Liver (tissue), 3 donors: ENCODE measurements around the gene RARA.

ENCODE experiments used
- CTCF ChIP-seq: fragments of 150-350 bp; IDR thresholded peaks from 2 replicates; pipeline ENCODE4 v1.5.1; 2017; ENCODE audit warnings: improper control_type of control experiment, low read depth, low read length; ENCODE audit not compliant: missing input control
- EGR1 ChIP-seq, 2 donors: IDR thresholded peaks; 2 replicates each; pipeline ENCODE4 v1.6.1; 2016 to 2018; ENCODE audit warnings: antibody characterized with exemption in 2 of 2, low read depth in 2 of 2
- GABPA ChIP-seq, 2 donors: IDR thresholded peaks in 1 of 2; conservative IDR thresholded peaks in 1 of 2; 2 replicates each; pipeline ENCODE4 v1.6.1; 2016; ENCODE audit warnings: antibody characterized with exemption in 2 of 2, mild to moderate bottlenecking in 1 of 2, moderate library complexity in 1 of 2
- HNF4G ChIP-seq: IDR thresholded peaks from 2 replicates; pipeline ENCODE4 v1.6.1; 2016; ENCODE audit warnings: antibody characterized with exemption
- MAX ChIP-seq: IDR thresholded peaks from 2 replicates; pipeline ENCODE4 v1.6.1; 2016; ENCODE audit warnings: antibody characterized with exemption
- REST ChIP-seq: IDR thresholded peaks from 2 replicates; pipeline ENCODE4 v1.6.1; 2016; ENCODE audit warnings: antibody characterized with exemption, mild to moderate bottlenecking
- RXRA ChIP-seq, 2 donors: IDR thresholded peaks; 2 replicates each; pipeline ENCODE4 v1.6.1; 2017 to 2018; ENCODE audit warnings: antibody characterized with exemption in 2 of 2, mild to moderate bottlenecking in 1 of 2
- TAF1 ChIP-seq: conservative IDR thresholded peaks from 2 replicates; pipeline ENCODE4 v1.6.1; 2016; ENCODE audit warnings: antibody characterized with exemption, mild to moderate bottlenecking
- donor health status: healthy.
- donor health status: healthy.

GRCh38 chr17:40268141-40268712, 40.8 kb upstream of the RARA start:
- TF ChIP-seq CTCF (no peak), HNF4G (no peak), TAF1 (no peak), GABPA (IDR thresholded peaks at IDR 0.05 in 1 of 2, conservative IDR thresholded peaks at IDR 0.05 in 1 of 2) (no peak), MAX (no peak), EGR1 (IDR thresholded peaks at IDR 0.05; ENCODE audit: low read depth in 2 of 2) (no peak), REST (no peak), RXRA (IDR thresholded peaks at IDR 0.05) (no peak)
